ENCODE measurements around the gene SEMA4G.

The SEMA4G gene

GRCh38 chr10:101006593-101007098, 37.3 kb downstream of the SEMA4G start:
- TF ChIP-seq, protein P1, sequence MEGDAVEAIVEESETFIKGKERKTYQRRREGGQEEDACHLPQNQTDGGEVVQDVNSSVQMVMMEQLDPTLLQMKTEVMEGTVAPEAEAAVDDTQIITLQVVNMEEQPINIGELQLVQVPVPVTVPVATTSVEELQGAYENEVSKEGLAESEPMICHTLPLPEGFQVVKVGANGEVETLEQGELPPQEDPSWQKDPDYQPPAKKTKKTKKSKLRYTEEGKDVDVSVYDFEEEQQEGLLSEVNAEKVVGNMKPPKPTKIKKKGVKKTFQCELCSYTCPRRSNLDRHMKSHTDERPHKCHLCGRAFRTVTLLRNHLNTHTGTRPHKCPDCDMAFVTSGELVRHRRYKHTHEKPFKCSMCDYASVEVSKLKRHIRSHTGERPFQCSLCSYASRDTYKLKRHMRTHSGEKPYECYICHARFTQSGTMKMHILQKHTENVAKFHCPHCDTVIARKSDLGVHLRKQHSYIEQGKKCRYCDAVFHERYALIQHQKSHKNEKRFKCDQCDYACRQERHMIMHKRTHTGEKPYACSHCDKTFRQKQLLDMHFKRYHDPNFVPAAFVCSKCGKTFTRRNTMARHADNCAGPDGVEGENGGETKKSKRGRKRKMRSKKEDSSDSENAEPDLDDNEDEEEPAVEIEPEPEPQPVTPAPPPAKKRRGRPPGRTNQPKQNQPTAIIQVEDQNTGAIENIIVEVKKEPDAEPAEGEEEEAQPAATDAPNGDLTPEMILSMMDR (IDR thresholded peaks at IDR 0.05; ENCODE audit: insufficient read depth, low read depth, low read length, missing control alignments) = no peak
- no peak for DNase-seq (ENCODE audit: low read depth)
- H3K4me3 ChIP-seq (ENCODE audit: low read length) = no peak overlapping the region

GRCh38 chr10:101007099-101007711, 37.9 kb downstream of the SEMA4G start:
- no peak overlapping the region for H3K4me3 ChIP-seq (ENCODE audit: low read length)
- TF ChIP-seq, protein P1 (IDR thresholded peaks at IDR 0.05; ENCODE audit: insufficient read depth, low read depth, low read length, missing control alignments) = no peak
- DNase-seq (ENCODE audit: low read depth) = no peak

DNA sequence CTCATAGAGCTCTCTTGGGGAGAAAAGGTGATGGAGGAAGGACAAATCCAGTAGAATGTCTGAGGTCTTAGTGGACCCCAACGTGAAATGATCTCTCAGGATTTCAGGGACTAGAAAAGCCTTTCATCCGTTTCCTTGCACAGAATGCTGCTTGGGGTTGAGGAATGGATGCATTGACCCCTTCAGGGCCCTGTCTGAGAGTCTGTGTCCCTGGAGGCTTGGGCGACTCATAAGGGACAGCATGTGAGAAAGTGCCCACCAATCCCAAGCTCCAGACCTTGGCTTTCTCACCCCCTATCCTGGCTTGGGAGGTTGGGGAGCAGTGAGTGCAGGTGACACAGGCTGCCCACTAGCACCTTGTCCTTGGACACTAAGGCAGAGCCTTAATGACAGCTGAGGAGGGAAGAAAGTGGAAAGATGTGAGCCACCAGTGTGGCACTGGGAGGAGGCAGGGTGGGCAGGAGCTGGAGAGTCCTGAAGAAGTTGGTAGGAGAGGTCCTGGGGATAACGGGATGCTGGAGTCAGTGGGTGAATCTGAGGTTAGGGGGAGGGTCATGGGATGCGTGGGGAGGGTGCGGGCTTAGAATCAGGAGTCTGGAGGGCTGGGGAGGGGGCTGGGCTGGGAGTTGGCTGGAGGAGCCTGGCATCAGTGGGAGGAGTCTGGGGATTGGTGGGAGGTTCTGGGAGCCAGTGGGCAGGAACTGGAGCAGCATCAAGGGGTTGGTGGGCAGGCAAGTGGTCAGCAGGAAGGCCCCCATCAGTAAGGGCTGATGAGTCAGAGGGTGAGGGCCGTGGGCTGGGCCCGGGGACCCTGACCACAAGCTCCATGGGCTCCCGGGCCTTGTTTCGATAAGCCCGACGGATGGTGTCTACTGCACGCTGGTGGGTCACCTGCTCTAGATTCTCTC, 38.9 kb downstream of the SEMA4G start:
- TF ChIP-seq, protein P1 (IDR thresholded peaks at IDR 0.05; ENCODE audit: insufficient read depth, low read depth, low read length, missing control alignments) = no peak
- H3K4me3 ChIP-seq (ENCODE audit: low read length) = no peak overlapping the region
- no peak for DNase-seq (ENCODE audit: low read depth)

- no peak overlapping the region for H3K4me3 ChIP-seq (ENCODE audit: low read length)
- DNase-seq (ENCODE audit: low read depth) = no peak
- TF ChIP-seq, protein P1 (IDR thresholded peaks at IDR 0.05; ENCODE audit: insufficient read depth, low read depth, low read length, missing control alignments) = no peak
These were observed 39.6 kb downstream of the SEMA4G start for GRCh38 chr10:101008823-101009423.

GRCh38 chr10:101010329-101010728, 41.0 kb downstream of the SEMA4G start:
- H3K4me3 ChIP-seq (ENCODE audit: low read length) = no peak overlapping the region
- no peak for DNase-seq (ENCODE audit: low read depth)
- TF ChIP-seq, protein P1 (IDR thresholded peaks at IDR 0.05; ENCODE audit: insufficient read depth, low read depth, low read length, missing control alignments) = no peak

DNA sequence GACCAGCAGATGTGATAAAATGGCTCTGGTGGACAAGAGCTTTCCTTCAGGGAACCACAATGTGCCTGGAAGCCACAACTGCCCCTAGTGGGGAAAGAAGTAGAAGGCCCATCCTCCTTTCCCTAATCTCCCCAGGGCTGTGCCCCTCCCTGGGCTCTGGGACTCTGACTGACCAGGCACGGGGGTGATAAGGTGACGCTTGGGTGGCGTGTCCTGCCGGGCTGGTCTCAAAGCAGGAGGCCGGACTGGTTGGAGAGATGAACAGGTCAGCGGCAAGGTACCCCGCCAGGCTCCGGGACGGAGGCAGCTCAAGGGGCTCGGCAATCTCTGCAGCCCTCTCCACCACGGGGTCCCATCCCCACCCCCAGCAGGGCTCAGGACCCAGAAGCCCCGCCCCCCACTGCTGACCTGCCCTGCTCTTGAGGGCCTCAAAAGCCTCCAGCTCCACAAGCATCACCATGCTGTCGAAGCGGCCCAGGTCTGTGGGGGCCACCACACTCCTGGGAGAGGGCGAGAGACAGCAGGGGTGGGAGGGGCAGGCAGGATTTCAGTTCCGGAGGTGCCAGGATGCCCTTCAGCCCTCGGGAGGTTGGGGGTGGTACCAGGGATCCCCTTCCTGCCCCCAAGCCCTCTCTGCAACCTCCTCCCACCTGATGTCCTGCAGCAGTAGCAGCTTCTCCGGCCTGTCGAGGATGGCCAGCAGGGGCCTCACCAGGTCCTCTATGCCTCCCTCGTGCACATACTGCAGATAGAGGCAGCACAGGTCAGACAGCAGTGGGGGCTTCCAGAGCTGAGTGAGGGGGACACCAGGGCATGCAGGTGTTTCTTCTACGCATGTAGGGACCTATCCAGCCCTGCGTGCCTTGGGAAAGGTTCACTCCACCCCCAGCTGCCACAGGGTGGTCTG, 42.5 kb downstream of the SEMA4G start:
- no peak for DNase-seq (ENCODE audit: low read depth)
- TF ChIP-seq, protein P1 (IDR thresholded peaks at IDR 0.05; ENCODE audit: insufficient read depth, low read depth, low read length, missing control alignments) = peak; percentile 34

More for the DNA sequence above, 42.5 kb downstream of the SEMA4G start:
- H3K4me3 ChIP-seq (ENCODE audit: low read length) = no peak overlapping the region

All from epithelial cell of esophagus (primary cell).